ENCODE results near the gene PTPA.

DNA sequence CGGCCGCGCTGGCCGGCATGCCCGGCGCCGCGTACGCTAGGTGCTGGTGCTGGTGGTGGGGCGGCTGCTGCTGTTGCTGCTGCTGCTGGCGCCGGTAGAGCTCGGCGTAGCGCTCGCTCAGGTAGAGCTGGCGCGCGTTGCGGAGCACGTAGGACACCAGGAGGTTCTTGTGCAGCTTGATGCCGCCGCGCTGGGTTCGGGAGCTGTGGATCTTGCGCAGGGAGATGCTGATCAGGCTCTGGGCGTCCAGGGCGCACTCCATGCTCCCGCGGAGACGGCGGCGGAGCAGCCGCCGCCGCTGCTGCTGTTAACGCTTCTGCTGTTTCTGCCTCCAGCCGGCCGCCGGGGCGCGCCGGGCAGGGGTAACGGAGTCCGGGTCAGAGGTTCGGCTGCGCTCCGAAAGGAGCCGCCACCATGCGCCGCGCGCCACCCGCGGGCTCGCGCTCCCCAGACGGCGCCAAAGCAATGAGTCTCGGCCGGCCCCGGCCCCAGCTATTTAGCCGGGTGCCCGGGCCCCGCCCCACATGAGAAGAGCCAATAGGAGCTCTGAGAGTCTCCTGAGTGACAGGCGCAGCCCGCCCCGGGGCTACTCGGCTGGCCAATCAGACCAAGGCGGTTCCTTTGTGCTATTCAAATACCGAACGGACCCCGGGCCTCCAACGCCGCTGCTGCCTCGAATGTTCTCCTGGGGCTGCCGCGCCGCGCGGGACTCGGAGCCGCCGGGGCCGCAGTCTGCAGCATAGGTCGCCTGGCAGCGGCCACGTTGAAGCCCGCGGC is 66.8 kb downstream of the PTPA start, which contains the start of gene IER5L:
- no peak for TF ChIP-seq ISL1 (CRISPR knock-in tag; IDR thresholded peaks at IDR 0.05)
- no peak for TF ChIP-seq ZC3H10 (CRISPR knock-in tag; IDR thresholded peaks at IDR 0.05)
- TF ChIP-seq RARB (CRISPR knock-in tag; IDR thresholded peaks at IDR 0.05): no peak
- TF ChIP-seq ESRRG (CRISPR knock-in tag; IDR thresholded peaks at IDR 0.05): no peak
- no peak for TF ChIP-seq ZNF565 (CRISPR knock-in tag; conservative IDR thresholded peaks at IDR 0.05; ENCODE audit: low read depth)
- no peak for TF ChIP-seq ZNF8 (CRISPR knock-in tag; IDR thresholded peaks at IDR 0.05)
- TF ChIP-seq, protein P1, sequence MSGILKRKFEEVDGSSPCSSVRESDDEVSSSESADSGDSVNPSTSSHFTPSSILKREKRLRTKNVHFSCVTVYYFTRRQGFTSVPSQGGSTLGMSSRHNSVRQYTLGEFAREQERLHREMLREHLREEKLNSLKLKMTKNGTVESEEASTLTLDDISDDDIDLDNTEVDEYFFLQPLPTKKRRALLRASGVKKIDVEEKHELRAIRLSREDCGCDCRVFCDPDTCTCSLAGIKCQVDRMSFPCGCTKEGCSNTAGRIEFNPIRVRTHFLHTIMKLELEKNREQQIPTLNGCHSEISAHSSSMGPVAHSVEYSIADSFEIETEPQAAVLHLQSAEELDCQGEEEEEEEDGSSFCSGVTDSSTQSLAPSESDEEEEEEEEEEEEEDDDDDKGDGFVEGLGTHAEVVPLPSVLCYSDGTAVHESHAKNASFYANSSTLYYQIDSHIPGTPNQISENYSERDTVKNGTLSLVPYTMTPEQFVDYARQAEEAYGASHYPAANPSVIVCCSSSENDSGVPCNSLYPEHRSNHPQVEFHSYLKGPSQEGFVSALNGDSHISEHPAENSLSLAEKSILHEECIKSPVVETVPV (CRISPR knock-in tag; IDR thresholded peaks at IDR 0.05): no peak
- no peak for TF ChIP-seq ZFP30 (CRISPR knock-in tag; IDR thresholded peaks at IDR 0.05)
- TF ChIP-seq, protein P2, sequence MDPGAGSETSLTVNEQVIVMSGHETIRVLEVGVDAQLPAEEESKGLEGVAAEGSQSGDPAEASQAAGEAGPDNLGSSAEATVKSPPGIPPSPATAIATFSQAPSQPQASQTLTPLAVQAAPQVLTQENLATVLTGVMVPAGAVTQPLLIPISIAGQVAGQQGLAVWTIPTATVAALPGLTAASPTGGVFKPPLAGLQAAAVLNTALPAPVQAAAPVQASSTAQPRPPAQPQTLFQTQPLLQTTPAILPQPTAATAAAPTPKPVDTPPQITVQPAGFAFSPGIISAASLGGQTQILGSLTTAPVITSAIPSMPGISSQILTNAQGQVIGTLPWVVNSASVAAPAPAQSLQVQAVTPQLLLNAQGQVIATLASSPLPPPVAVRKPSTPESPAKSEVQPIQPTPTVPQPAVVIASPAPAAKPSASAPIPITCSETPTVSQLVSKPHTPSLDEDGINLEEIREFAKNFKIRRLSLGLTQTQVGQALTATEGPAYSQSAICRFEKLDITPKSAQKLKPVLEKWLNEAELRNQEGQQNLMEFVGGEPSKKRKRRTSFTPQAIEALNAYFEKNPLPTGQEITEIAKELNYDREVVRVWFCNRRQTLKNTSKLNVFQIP (CRISPR knock-in tag; IDR thresholded peaks at IDR 0.05; ENCODE audit: borderline replicate concordance, low read depth): no peak
- TF ChIP-seq BACH2 (CRISPR knock-in tag; IDR thresholded peaks at IDR 0.05; ENCODE audit: borderline replicate concordance): no peak

All from SK-N-SH treated with all-trans-retinoic acid at 6 μM for 48 hours (cell line).